OCI-LY7 (cell line): ENCODE data around the gene YIPF4.

Source experiments
- CTCF ChIP-seq: fragments of 200-600 bp; sonication (generic); conservative IDR thresholded peaks from 2 replicates; pipeline ENCODE4 v1.5.1; 2014; ENCODE audit warnings: mild to moderate bottlenecking, antibody characterized with exemption, low read length, moderate library complexity, mixed read lengths
- EZH2phosphoT487 ChIP-seq: fragments of 200-600 bp; sonication (generic); IDR thresholded peaks from 2 replicates; pipeline ENCODE4 v1.6.1; 2018; ENCODE audit warnings: low read depth, borderline replicate concordance, mild to moderate bottlenecking, mixed run types, antibody characterized with exemption, low read length, moderate library complexity, mixed read lengths

GRCh38 chr2:32342801-32343200 is 65.1 kb downstream of the YIPF4 start:
- no peak for TF ChIP-seq CTCF
- no peak for TF ChIP-seq EZH2phosphoT487
